GM20000 (cell line): Measurements from ENCODE around the gene MSH3.

Experiments
- DNase-seq: peaks from one replicate; pipeline ENCODE4 v3.0.0; 2012; ENCODE audit warnings: low spot score
- CTCF ChIP-seq: IDR thresholded peaks from 2 replicates; pipeline ENCODE4 v1.5.1; 2012; ENCODE audit warnings: mild to moderate bottlenecking, control low read depth; ENCODE audit errors: extremely low read depth, missing control alignments

MSH3 gene

GRCh38 chr5:80654391-80655230, at the start of gene MSH3, which contains the start of gene DHFR:
MSH3 (plus strand) TSS chr5:80654652; CDS start chr5:80654728, 76 bp downstream.
DHFR (minus strand) TSS chr5:80654983; CDS start chr5:80654489, 494 bp downstream.
- DNase-seq, result peak; percentile 95
- TF ChIP-seq CTCF, result no peak

GRCh38 chr5:80607343-80607742, 47.1 kb upstream of the MSH3 start:
- no peak for TF ChIP-seq CTCF
- no peak for DNase-seq

- DNase-seq, result peak; percentile 32
Measured at GRCh38 chr5:80607832-80608231, 46.6 kb upstream of the MSH3 start.

GRCh38 chr5:80608731-80609130, 45.7 kb upstream of the MSH3 start:
- TF ChIP-seq CTCF, result no peak
- DNase-seq, result no peak

More at GRCh38 chr5:80607832-80608231, 46.6 kb upstream of the MSH3 start:
- no peak for TF ChIP-seq CTCF

DNA sequence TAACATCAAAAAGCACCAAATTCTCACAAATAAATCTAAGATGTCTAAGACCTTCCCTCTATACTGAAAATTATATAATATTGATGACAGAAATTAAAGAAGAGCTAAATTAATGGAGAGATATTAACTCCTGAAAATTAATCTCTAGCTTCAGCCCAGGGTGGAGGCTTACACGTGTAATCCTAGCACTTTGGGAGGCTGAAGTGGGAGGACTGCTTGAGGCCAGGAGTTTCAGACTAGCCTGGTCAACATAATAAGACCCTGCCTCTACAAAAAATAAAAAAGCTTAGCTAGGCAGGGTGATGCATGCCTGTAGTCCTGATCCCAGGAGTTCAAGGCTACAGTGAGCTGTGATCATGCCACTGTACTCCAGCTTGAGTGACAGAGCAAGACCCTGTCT, 44.8 kb upstream of the MSH3 start:
- TF ChIP-seq CTCF, result no peak
- no peak for DNase-seq

- no peak for TF ChIP-seq CTCF
- no peak for DNase-seq
Measured at GRCh38 chr5:80615266-80615914, 39.1 kb upstream of the MSH3 start.

DNA sequence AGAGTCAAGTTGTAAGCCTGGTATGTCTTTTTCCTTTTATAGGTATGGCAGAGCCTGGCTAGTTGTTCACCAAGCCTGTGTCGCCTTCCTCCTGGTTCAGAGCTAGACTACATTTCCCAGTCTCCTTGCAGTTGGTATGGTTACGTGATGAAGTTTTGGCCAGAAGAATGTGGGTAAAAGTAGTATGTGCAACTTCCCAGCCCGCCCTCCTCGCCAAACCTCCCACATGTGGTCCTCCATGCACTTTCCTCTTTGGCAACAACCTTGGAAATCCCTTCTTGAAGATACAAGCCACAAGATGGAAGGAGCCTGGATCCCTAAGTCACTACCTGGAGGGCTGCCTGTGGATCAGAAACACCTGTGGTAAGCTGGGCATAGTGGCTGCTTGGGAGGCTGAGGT, 36.0 kb upstream of the MSH3 start:
- TF ChIP-seq CTCF, result no peak
- no peak for DNase-seq
